Measurements from ENCODE around the gene GATC.
A peak's percentile ranks its signal among the peaks of the same experiment; 100 is the strongest.

Gene GATC

DNA sequence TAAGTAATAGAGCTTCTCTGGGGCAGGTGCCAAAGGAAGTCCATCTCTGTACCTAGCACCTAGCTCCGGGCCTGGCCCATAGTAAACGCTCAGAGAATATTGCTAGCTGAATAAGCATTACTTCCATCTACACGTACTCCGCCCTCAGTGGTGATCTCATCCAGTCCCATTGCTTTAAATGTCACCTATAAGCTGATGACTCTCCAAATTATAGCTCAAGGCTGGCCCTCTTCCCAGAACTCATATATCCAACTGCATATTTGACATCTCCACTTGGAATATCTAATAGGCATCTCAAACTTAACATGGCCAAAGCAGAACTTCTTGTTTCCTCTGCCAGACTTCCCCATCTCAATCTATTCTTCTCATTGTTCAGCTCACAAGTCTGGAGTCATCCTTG is 42.8 kb downstream of the GATC start:
- H3K36me3 ChIP-seq (replicated peaks; ENCODE audit: low read depth, low read length), result no peaks in the 10 kb centered on the region
- H3K9ac ChIP-seq (ENCODE audit: low read length), result no peak overlapping the region
- H3K4me3 ChIP-seq (ENCODE audit: low read length), result no peak overlapping the region
- H3K79me2 ChIP-seq (ENCODE audit: low read length), result no peaks in the 10 kb centered on the region
- H4K20me1 ChIP-seq (ENCODE audit: insufficient read depth, low read length), result no peaks in the 10 kb centered on the region
- no peak overlapping the region for H2AFZ ChIP-seq (ENCODE audit: low read depth, low read length)
- H3K9me3 ChIP-seq (ENCODE audit: insufficient read depth, low read length), result no peaks in the 10 kb centered on the region
- no peak overlapping the region for H3K4me2 ChIP-seq (ENCODE audit: low read length)
- H3K4me1 ChIP-seq (ENCODE audit: low read length), result no peaks in the 10 kb centered on the region
- TF ChIP-seq, protein P1, sequence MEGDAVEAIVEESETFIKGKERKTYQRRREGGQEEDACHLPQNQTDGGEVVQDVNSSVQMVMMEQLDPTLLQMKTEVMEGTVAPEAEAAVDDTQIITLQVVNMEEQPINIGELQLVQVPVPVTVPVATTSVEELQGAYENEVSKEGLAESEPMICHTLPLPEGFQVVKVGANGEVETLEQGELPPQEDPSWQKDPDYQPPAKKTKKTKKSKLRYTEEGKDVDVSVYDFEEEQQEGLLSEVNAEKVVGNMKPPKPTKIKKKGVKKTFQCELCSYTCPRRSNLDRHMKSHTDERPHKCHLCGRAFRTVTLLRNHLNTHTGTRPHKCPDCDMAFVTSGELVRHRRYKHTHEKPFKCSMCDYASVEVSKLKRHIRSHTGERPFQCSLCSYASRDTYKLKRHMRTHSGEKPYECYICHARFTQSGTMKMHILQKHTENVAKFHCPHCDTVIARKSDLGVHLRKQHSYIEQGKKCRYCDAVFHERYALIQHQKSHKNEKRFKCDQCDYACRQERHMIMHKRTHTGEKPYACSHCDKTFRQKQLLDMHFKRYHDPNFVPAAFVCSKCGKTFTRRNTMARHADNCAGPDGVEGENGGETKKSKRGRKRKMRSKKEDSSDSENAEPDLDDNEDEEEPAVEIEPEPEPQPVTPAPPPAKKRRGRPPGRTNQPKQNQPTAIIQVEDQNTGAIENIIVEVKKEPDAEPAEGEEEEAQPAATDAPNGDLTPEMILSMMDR (IDR thresholded peaks at IDR 0.05; ENCODE audit: low read depth, low read length), result no peak
- no peak for TF ChIP-seq EZH2phosphoT487 (IDR thresholded peaks at IDR 0.05; ENCODE audit: low read depth)
- no peaks in the 10 kb centered on the region for H3K27me3 ChIP-seq (ENCODE audit: low read depth, low read length)
- H3K27ac ChIP-seq (ENCODE audit: low read length), result no peak overlapping the region

DNA sequence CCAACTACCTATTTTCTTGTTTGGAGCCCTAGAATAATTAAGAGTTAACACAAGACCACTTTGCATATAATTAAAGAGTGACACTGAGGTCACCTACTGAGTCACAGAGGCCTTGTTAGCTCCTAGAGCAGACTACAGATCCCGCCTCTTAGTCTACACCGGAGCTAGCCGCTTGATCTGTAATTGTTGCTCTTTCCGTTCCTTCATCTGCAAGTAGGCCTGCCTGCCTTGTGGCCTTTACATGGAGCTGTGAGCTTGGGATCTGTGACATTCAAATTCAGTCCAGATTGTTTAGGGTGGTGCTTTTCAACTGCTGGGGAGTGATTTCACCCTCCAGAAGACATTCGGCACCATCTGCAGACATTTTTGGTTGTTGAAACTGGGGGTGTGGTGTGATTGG is 44.1 kb downstream of the GATC start:
- Histone ChIP-seq H4K20me1 (ENCODE audit: insufficient read depth, low read length) (no peaks in the 10 kb centered on the region), H3K4me3 (ENCODE audit: low read length) (no peak overlapping the region), H3K27ac (ENCODE audit: low read length) (no peak overlapping the region), H3K4me2 (ENCODE audit: low read length) (no peak overlapping the region), H3K79me2 (ENCODE audit: low read length) (peaks cover 9% of the 10 kb centered on the region), H3K9ac (ENCODE audit: low read length) (no peak overlapping the region), H3K4me1 (ENCODE audit: low read length) (peaks cover 6% of the 10 kb centered on the region), H3K36me3 (replicated peaks; ENCODE audit: low read depth, low read length) (no peaks in the 10 kb centered on the region), H3K27me3 (ENCODE audit: low read depth, low read length) (no peaks in the 10 kb centered on the region), H3K9me3 (ENCODE audit: insufficient read depth, low read length) (no peaks in the 10 kb centered on the region), H2AFZ (ENCODE audit: low read depth, low read length) (no peak overlapping the region)
- TF ChIP-seq EZH2phosphoT487 (IDR thresholded peaks at IDR 0.05; ENCODE audit: low read depth), result no peak
- TF ChIP-seq, protein P1 (IDR thresholded peaks at IDR 0.05; ENCODE audit: low read depth, low read length), result no peak

DNA sequence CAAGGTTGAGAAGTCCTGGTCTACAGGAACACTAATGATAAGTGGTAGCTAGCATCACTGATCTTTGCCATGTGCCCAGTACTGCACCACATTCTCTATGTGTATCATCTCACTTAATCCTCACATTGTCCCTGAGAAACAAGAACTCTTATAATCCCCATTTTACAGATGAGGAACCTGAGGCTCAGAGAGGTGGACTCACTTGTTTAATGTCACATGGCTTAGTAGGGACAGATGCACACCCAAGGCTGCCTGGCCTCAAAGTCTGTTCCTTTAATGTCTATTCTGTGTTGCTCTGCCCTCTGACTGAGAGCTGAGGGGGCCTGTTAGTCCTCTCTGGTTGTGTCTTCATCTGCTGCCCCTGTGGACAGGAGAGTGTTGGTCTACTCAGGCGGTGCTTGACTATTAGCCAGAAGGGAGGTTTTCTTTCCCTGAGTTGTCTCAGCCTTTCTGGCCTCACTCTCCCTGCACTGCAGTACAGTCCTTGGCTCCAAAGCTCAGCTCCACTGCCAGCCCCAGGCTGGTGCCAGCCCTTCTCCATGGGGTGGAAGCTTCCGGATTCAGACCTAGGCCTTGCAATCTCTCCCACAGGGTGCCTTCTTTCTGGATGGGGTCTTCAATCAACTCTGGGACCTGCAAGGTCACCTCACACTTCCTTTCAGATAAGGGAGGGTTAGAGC is 44.7 kb downstream of the GATC start:
- Histone ChIP-seq H3K4me3 (ENCODE audit: low read length) (no peak overlapping the region), H3K9ac (ENCODE audit: low read length) (no peak overlapping the region), H3K4me2 (ENCODE audit: low read length) (no peak overlapping the region), H3K9me3 (ENCODE audit: insufficient read depth, low read length) (no peaks in the 10 kb centered on the region), H3K36me3 (replicated peaks; ENCODE audit: low read depth, low read length) (no peaks in the 10 kb centered on the region), H3K27ac (ENCODE audit: low read length) (no peak overlapping the region), H3K4me1 (ENCODE audit: low read length) (peaks cover 6% of the 10 kb centered on the region), H4K20me1 (ENCODE audit: insufficient read depth, low read length) (no peaks in the 10 kb centered on the region), H2AFZ (ENCODE audit: low read depth, low read length) (no peak overlapping the region), H3K79me2 (ENCODE audit: low read length) (peaks cover 11% of the 10 kb centered on the region), H3K27me3 (ENCODE audit: low read depth, low read length) (no peaks in the 10 kb centered on the region)
- no peak for TF ChIP-seq EZH2phosphoT487 (IDR thresholded peaks at IDR 0.05; ENCODE audit: low read depth)
- TF ChIP-seq, protein P1 (IDR thresholded peaks at IDR 0.05; ENCODE audit: low read depth, low read length), result no peak

DNA sequence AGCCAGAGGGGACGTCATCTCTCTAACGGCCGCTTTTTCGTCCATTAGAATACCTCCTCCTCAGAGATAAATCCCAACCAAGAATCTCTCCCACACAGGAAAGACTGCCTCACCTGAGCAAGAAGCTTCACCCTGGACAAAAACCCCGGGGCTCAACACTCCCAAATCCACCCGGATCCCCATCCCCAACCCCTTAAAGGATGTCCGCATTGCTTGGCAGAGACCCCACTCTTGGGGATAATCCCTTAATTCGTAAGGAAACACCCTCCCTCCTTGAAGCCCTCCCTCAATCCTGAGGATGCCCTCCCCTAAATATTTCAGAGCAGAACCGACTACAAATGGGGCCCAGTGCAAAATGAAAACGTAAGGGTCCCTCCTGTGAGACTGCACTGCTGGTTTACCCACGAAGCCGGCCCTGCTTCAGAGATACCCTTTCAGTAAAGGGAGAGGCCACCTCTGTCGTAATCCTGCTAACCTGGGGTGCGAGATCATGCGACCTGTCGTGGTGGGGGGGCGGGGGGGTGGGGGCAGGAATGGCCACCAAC is 49.0 kb downstream of the GATC start:
- no peak for TF ChIP-seq EZH2phosphoT487 (IDR thresholded peaks at IDR 0.05; ENCODE audit: low read depth)
- TF ChIP-seq, protein P1 (IDR thresholded peaks at IDR 0.05; ENCODE audit: low read depth, low read length), result no peak
- Histone ChIP-seq H3K36me3 (replicated peaks; ENCODE audit: low read depth, low read length) (peaks cover 21% of the 10 kb centered on the region), H3K27me3 (ENCODE audit: low read depth, low read length) (no peaks in the 10 kb centered on the region), H3K4me3 (ENCODE audit: low read length) (peak overlapping the region; percentile 95), H3K9me3 (ENCODE audit: insufficient read depth, low read length) (no peaks in the 10 kb centered on the region), H4K20me1 (ENCODE audit: insufficient read depth, low read length) (peaks cover 11% of the 10 kb centered on the region), H3K79me2 (ENCODE audit: low read length) (peaks cover 37% of the 10 kb centered on the region), H3K27ac (ENCODE audit: low read length) (no peak overlapping the region), H3K4me2 (ENCODE audit: low read length) (peak overlapping the region; percentile 82), H2AFZ (ENCODE audit: low read depth, low read length) (peak overlapping the region; percentile 66; the same call in 1 of the 2 replicates), H3K9ac (ENCODE audit: low read length) (peak overlapping the region; percentile 72), H3K4me1 (ENCODE audit: low read length) (peaks cover 14% of the 10 kb centered on the region)
